ENCODE measurements around the gene RRM2.

The RRM2 gene

GRCh38 chr2:10079870-10080535 lies 42.5 kb upstream of the RRM2 start, which contains the start of gene CYS1:
CYS1 (minus strand) TSS chr2:10080411; CDS start chr2:10080223, 188 bp downstream.
- H2AFZ ChIP-seq (ENCODE audit: low read length), result no peak within 1 kb of the TSS
- H3K9ac ChIP-seq (ENCODE audit: low read length), result no peak within 1 kb of the TSS
- no peaks in the 10 kb centered on the region for H3K79me2 ChIP-seq (ENCODE audit: low read length)
- no peaks in the 10 kb centered on the region for H3K9me3 ChIP-seq (replicated peaks; ENCODE audit: insufficient read depth, low read length)
- peaks cover 49% of the 10 kb centered on the region for H3K27me3 ChIP-seq (replicated peaks; ENCODE audit: insufficient read depth, low read length)
- H3F3A ChIP-seq (ENCODE audit: insufficient read depth, low read length), result no peaks in the 10 kb centered on the region
- H3K36me3 ChIP-seq (replicated peaks; ENCODE audit: insufficient read depth, low read length), result no peaks in the 10 kb centered on the region
- peak within 1 kb of the TSS; percentile 50; the same call in 1 of the 2 replicates for H3K4me2 ChIP-seq (ENCODE audit: low read depth, low read length)
- H3K9me2 ChIP-seq (replicated peaks; ENCODE audit: insufficient read depth, low read length), result no peaks in the 10 kb centered on the region
- no peak within 1 kb of the TSS for H3K4me3 ChIP-seq (ENCODE audit: low read length)
- no peak within 1 kb of the TSS for H3K27ac ChIP-seq (ENCODE audit: low read length)
- no peak for DNase-seq
- no peaks in the 10 kb centered on the region; the same call in 1 of the 2 replicates for H4K20me1 ChIP-seq (ENCODE audit: insufficient read depth, low read length)
- no peaks in the 10 kb centered on the region for H3K4me1 ChIP-seq (ENCODE audit: low read length)
- TF ChIP-seq EZH2phosphoT487 (IDR thresholded peaks at IDR 0.05; ENCODE audit: low read length) (no peak), EZH2 (optimal IDR thresholded peaks at IDR 0.05; ENCODE audit: low read depth, low read length) (no peak), CTCF (IDR thresholded peaks at IDR 0.05; ENCODE audit: low read length) (no peak)

- no peak overlapping the region for H2AFZ ChIP-seq (ENCODE audit: low read length)
- DNase-seq, result peak; percentile 44
These were observed 41.8 kb upstream of the RRM2 start for GRCh38 chr2:10080536-10081304.

GRCh38 chr2:10083046-10083445 lies 39.5 kb upstream of the RRM2 start:
- no peaks in the 10 kb centered on the region for H3K4me1 ChIP-seq (ENCODE audit: low read length)
- no peaks in the 10 kb centered on the region for H3K9me3 ChIP-seq (replicated peaks; ENCODE audit: insufficient read depth, low read length)
- no peak overlapping the region for H2AFZ ChIP-seq (ENCODE audit: low read length)
- no peak overlapping the region for H3K27ac ChIP-seq (ENCODE audit: low read length)
- H3K36me3 ChIP-seq (replicated peaks; ENCODE audit: insufficient read depth, low read length), result no peaks in the 10 kb centered on the region
- H3K4me3 ChIP-seq (ENCODE audit: low read length), result no peak overlapping the region
- TF ChIP-seq EZH2phosphoT487 (IDR thresholded peaks at IDR 0.05; ENCODE audit: low read length) (no peak), CTCF (IDR thresholded peaks at IDR 0.05; ENCODE audit: low read length) (no peak), EZH2 (optimal IDR thresholded peaks at IDR 0.05; ENCODE audit: low read depth, low read length) (no peak)
- DNase-seq, result no peak
- no peak overlapping the region for H3K4me2 ChIP-seq (ENCODE audit: low read depth, low read length)
- no peaks in the 10 kb centered on the region for H3K79me2 ChIP-seq (ENCODE audit: low read length)
- H4K20me1 ChIP-seq (ENCODE audit: insufficient read depth, low read length), result no peaks in the 10 kb centered on the region; the same call in 1 of the 2 replicates
- no peak overlapping the region for H3K9ac ChIP-seq (ENCODE audit: low read length)
- peaks cover 24% of the 10 kb centered on the region for H3K27me3 ChIP-seq (replicated peaks; ENCODE audit: insufficient read depth, low read length)
- no peaks in the 10 kb centered on the region for H3K9me2 ChIP-seq (replicated peaks; ENCODE audit: insufficient read depth, low read length)
- H3F3A ChIP-seq (ENCODE audit: insufficient read depth, low read length), result no peaks in the 10 kb centered on the region

More at GRCh38 chr2:10080536-10081304, 41.8 kb upstream of the RRM2 start:
- Histone ChIP-seq H3K27me3 (replicated peaks; ENCODE audit: insufficient read depth, low read length) (peaks cover 42% of the 10 kb centered on the region), H3K9me2 (replicated peaks; ENCODE audit: insufficient read depth, low read length) (no peaks in the 10 kb centered on the region), H3F3A (ENCODE audit: insufficient read depth, low read length) (no peaks in the 10 kb centered on the region), H3K4me1 (ENCODE audit: low read length) (no peaks in the 10 kb centered on the region), H3K27ac (ENCODE audit: low read length) (no peak overlapping the region), H3K9me3 (replicated peaks; ENCODE audit: insufficient read depth, low read length) (no peaks in the 10 kb centered on the region), H3K36me3 (replicated peaks; ENCODE audit: insufficient read depth, low read length) (no peaks in the 10 kb centered on the region), H3K4me3 (ENCODE audit: low read length) (no peak overlapping the region), H3K4me2 (ENCODE audit: low read depth, low read length) (peak overlapping the region; percentile 50; the same call in 1 of the 2 replicates), H4K20me1 (ENCODE audit: insufficient read depth, low read length) (no peaks in the 10 kb centered on the region; the same call in 1 of the 2 replicates), H3K79me2 (ENCODE audit: low read length) (no peaks in the 10 kb centered on the region), H3K9ac (ENCODE audit: low read length) (no peak overlapping the region)
- TF ChIP-seq CTCF (IDR thresholded peaks at IDR 0.05; ENCODE audit: low read length) (no peak), EZH2phosphoT487 (IDR thresholded peaks at IDR 0.05; ENCODE audit: low read length) (no peak), EZH2 (optimal IDR thresholded peaks at IDR 0.05; ENCODE audit: low read depth, low read length) (no peak)

All from MM.1S (cell line).